ENCODE data around the gene FGFR4. TPM values are rescaled to one million over a fixed set of nuclear protein-coding genes. Genes with fewer than 3 reads are reported as not detected.

Gene FGFR4
- total and polyA plus RNA-seq, 2 of the 8 experiments (the other 6 are each of a cell fraction or from before 2014, with no cell fraction given): 61.4 to 88.4 TPM

DNA sequence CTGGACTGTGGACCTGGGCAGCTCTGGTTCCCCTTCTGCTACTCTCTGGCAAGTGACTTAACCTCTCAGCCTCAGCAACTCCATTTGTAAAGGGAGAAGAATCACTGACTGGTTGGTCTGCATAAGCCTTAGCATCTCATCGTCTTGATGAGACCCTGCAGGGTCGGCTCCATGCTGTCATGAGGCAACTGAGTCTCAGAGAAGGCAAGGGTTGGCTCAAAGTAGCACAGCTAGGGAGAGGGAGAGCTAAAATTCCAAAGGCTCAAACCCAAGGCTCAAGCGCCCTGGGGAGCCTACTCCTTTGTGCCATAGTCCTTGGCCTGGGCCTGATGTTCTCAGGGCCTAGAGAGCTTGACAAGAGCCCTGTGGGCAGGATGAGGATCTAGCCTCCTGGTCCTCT, 4.5 kb downstream of the FGFR4 start:
- H3K27ac ChIP-seq (ENCODE audit: low read depth, low read length): no peak overlapping the region
- WGBS, 2 experiments (ENCODE audit: extremely low coverage in 1 of 2, insufficient coverage in 1 of 2, insufficient read length in 1 of 2, insufficient replicate concordance in 2 of 2, low coverage in 1 of 2, low lambda C conversion rate in 2 of 2, missing lambda C conversion rate in 1 of 2): 82% methylated on average over 3 of the region's 3 CpGs; no CpG with 5 or more reads in 1 of the 2 experiments
- H3K23me2 ChIP-seq (ENCODE audit: low read depth, low read length): peaks cover 7% of the 10 kb centered on the region
- peaks cover 16 to 28% (median 24%) of the 10 kb centered on the region in 4 experiments; a peak in 7 of 8 replicates for H3K36me3 ChIP-seq (ENCODE audit: control insufficient read depth in 2 of 4, insufficient read depth in 4 of 4, low read length in 3 of 4)
- H3K4me2 ChIP-seq (ENCODE audit: insufficient read depth in 1 of 2, low read depth in 2 of 2, low read length in 2 of 2): no peak overlapping the region
- no peak overlapping the region for H3K9ac ChIP-seq (replicated peaks in 1 of 4; ENCODE audit: extremely low read depth in 1 of 4, low read depth in 3 of 4, low read length in 3 of 4)
- H3K9me3 ChIP-seq (ENCODE audit: insufficient read depth in 2 of 2, low read depth in 1 of 2, low read length in 1 of 2): no peaks in the 10 kb centered on the region
- peaks cover 15% of the 10 kb centered on the region for H3K79me1 ChIP-seq (ENCODE audit: low read depth, low read length)
- H4K5ac ChIP-seq (ENCODE audit: insufficient read length, low read depth, low read length): no peak overlapping the region
- H3K79me2 ChIP-seq (ENCODE audit: control insufficient read depth in 1 of 2, insufficient read depth in 2 of 2, low read length in 2 of 2): peaks cover 0 to 8% of the 10 kb centered on the region in 2 experiments; a peak in 1 of 4 replicates
- no peak overlapping the region for H4K8ac ChIP-seq (ENCODE audit: extremely low read depth, insufficient read depth, low read length)
- POLR2A ChIA-PET (ENCODE audit: partially characterized antibody): no interaction called here
- CTCF ChIA-PET (ENCODE audit: partially characterized antibody): interaction anchor here (11.9 kb wide), 1 partner anchor 18 kb away, joined by 161 read pairs; no protein-coding TSS in a partner anchor
- peaks cover 0 to 4% (median under 1%) of the 10 kb centered on the region in 4 experiments; a peak in 4 of 7 replicates for H3K4me1 ChIP-seq (replicated peaks in 1 of 4; ENCODE audit: control insufficient read depth in 3 of 4, insufficient read depth in 4 of 4, low read length in 3 of 4)
- H3K56ac ChIP-seq (replicated peaks; ENCODE audit: insufficient read length, low read depth, low read length): no peak overlapping the region
- DNase-seq (ENCODE audit: low read depth in 1 of 2, low spot score in 2 of 2) (no peak), FAIRE-seq (no peak)
- no peak overlapping the region for H2BK12ac ChIP-seq (ENCODE audit: low read depth, low read length)
- H3K14ac ChIP-seq (ENCODE audit: insufficient read length): no peak overlapping the region
- no peak overlapping the region for H2AK5ac ChIP-seq (ENCODE audit: low read depth, low read length)
- no peak overlapping the region for H3K23ac ChIP-seq (ENCODE audit: insufficient read length)
- H2BK5ac ChIP-seq (ENCODE audit: low read depth, low read length): no peak overlapping the region
- H2BK120ac ChIP-seq (replicated peaks; ENCODE audit: low read depth, low read length): no peak overlapping the region
- no peak overlapping the region for H2AFZ ChIP-seq (ENCODE audit: low read length)
- no peaks in the 10 kb centered on the region; a peak in 1 of 7 replicates for H3K27me3 ChIP-seq (replicated peaks in 1 of 4; ENCODE audit: control insufficient read depth in 3 of 4, extremely low read depth in 1 of 4, insufficient read depth in 3 of 4, low read length in 3 of 4)
- H2BK20ac ChIP-seq (ENCODE audit: low read length): no peak overlapping the region
- TF ChIP-seq JUND (IDR thresholded peaks at IDR 0.05; ENCODE audit: low read length) (no peak), RBBP5 (IDR thresholded peaks at IDR 0.05; ENCODE audit: borderline replicate concordance, low read depth, low read length) (no peak), BRCA1 (IDR thresholded peaks at IDR 0.05; ENCODE audit: low read depth, low read length) (no peak), POU5F1 (IDR thresholded peaks at IDR 0.05; ENCODE audit: low read depth, low read length) (no peak), SIRT6 (IDR thresholded peaks at IDR 0.05; ENCODE audit: low read length) (no peak)
- TF ChIP-seq, protein P1, sequence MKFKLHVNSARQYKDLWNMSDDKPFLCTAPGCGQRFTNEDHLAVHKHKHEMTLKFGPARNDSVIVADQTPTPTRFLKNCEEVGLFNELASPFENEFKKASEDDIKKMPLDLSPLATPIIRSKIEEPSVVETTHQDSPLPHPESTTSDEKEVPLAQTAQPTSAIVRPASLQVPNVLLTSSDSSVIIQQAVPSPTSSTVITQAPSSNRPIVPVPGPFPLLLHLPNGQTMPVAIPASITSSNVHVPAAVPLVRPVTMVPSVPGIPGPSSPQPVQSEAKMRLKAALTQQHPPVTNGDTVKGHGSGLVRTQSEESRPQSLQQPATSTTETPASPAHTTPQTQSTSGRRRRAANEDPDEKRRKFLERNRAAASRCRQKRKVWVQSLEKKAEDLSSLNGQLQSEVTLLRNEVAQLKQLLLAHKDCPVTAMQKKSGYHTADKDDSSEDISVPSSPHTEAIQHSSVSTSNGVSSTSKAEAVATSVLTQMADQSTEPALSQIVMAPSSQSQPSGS (IDR thresholded peaks at IDR 0.05; ENCODE audit: low read length): no peak
- peaks cover 0 to 12% of the 10 kb centered on the region in 2 experiments for H4K20me1 ChIP-seq (replicated peaks in 1 of 2; ENCODE audit: control insufficient read depth in 1 of 2, insufficient read depth in 2 of 2, low read length in 2 of 2)
- no peak overlapping the region for H2BK15ac ChIP-seq (ENCODE audit: low read length)
- no peak overlapping the region for H3K4ac ChIP-seq (replicated peaks; ENCODE audit: insufficient read length, low read depth, low read length)
- no peak overlapping the region for H3K18ac ChIP-seq (ENCODE audit: extremely low read depth, low read length)
- H4K91ac ChIP-seq (replicated peaks; ENCODE audit: insufficient read length, low read length): no peak overlapping the region
- H3K4me3 ChIP-seq (ENCODE audit: extremely low read depth in 1 of 4, insufficient read depth in 2 of 4, low read depth in 3 of 4, low read length in 4 of 4): no peak overlapping the region
